ENCODE results near the gene ZNF436. TPM values are rescaled to one million over a fixed set of nuclear protein-coding genes. Genes with fewer than 3 reads are reported as not detected.

ZNF436 gene
- total and polyA plus RNA-seq, 2 of the 8 experiments (the other 6 are each of a cell fraction or from before 2014, with no cell fraction given): 0.65 to 1.8 TPM

DNA sequence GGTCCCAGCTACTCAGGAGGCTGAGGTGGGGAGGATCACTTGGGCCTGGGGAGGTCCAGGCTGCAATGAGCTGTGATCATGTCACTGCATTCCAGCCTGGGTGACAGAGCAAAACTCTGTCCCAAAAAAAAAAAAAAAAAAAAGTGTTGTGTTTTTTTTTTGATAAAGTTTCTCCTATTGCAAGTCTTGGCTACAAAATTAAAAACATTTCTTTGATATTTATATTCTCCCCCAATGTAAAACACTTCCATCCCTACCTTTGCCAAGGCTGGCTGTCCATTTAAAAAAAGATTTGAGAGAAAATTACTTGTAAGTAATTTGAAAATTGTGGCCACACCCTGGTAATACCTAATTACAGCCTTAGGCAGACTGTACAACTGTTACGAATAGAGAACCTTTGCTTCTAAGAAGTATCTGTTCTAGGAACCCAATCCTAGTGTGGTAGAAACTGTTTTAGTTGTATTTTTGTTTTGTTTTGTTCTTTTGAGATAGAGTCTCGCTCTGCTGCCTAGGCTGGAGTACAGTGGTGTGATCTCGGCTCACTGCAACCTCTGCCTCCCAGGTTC, 11.2 kb downstream of the ZNF436 start:
- H2BK120ac ChIP-seq (replicated peaks; ENCODE audit: low read depth, low read length): no peak overlapping the region
- peaks cover 0 to 42% (median 8%) of the 10 kb centered on the region in 4 experiments; a peak in 4 of 8 replicates for H3K36me3 ChIP-seq (ENCODE audit: control insufficient read depth in 2 of 4, insufficient read depth in 4 of 4, low read length in 3 of 4)
- no peak overlapping the region for H3K9ac ChIP-seq (replicated peaks in 1 of 4; ENCODE audit: extremely low read depth in 1 of 4, low read depth in 3 of 4, low read length in 3 of 4)
- no peak overlapping the region for H2BK20ac ChIP-seq (ENCODE audit: low read length)
- H3K4ac ChIP-seq (replicated peaks; ENCODE audit: insufficient read length, low read depth, low read length): no peak overlapping the region
- no peak overlapping the region for H2AK5ac ChIP-seq (ENCODE audit: low read depth, low read length)
- H4K91ac ChIP-seq (replicated peaks; ENCODE audit: insufficient read length, low read length): no peak overlapping the region
- H3K4me1 ChIP-seq (replicated peaks in 1 of 4; ENCODE audit: control insufficient read depth in 3 of 4, insufficient read depth in 4 of 4, low read length in 3 of 4): no peaks in the 10 kb centered on the region
- no peak overlapping the region for H3K18ac ChIP-seq (ENCODE audit: extremely low read depth, low read length)
- 88% methylated on average over 3 of the region's 3 CpGs; no CpG with 5 or more reads in 1 of the 2 experiments for whole genome bisulfite sequencing, 2 experiments (ENCODE audit: extremely low coverage in 1 of 2, insufficient coverage in 1 of 2, insufficient read length in 1 of 2, insufficient replicate concordance in 2 of 2, low coverage in 1 of 2, low lambda C conversion rate in 2 of 2, missing lambda C conversion rate in 1 of 2)
- no peak overlapping the region for H2BK15ac ChIP-seq (ENCODE audit: low read length)
- ChIA-PET CTCF (ENCODE audit: partially characterized antibody) (interaction anchor here (0.6 to 3.3 kb wide), 8 partner anchors 9 to 182 kb away, joined by 3 to 12 read pairs (median 3); no protein-coding TSS in a partner anchor), POLR2A (ENCODE audit: partially characterized antibody) (interaction anchor here (1.2 to 2.7 kb wide), 4 partner anchors 9 to 338 kb away, joined by 3 to 17 read pairs (median 12); no protein-coding TSS in a partner anchor)
- no peak overlapping the region for H3K14ac ChIP-seq (ENCODE audit: insufficient read length)
- H3K27ac ChIP-seq (ENCODE audit: low read depth, low read length): no peak overlapping the region
- no peak overlapping the region for H2AFZ ChIP-seq (ENCODE audit: low read length)
- FAIRE-seq: no peak
- TF ChIP-seq RXRA (IDR thresholded peaks at IDR 0.05; ENCODE audit: insufficient read depth, low read depth, low read length) (no peak), HDAC6 (IDR thresholded peaks at IDR 0.05; ENCODE audit: low read depth, low read length) (no peak), NANOG (IDR thresholded peaks at IDR 0.05; ENCODE audit: insufficient read depth, low read depth, low read length, poor library complexity, severe bottlenecking) (no peak), RFX5 (IDR thresholded peaks at IDR 0.05; ENCODE audit: borderline replicate concordance, low read depth, low read length) (no peak), SP1 (IDR thresholded peaks at IDR 0.05; ENCODE audit: low read depth, low read length) (no peak), PHF8 (conservative IDR thresholded peaks at IDR 0.05; ENCODE audit: low read depth, low read length) (no peak), SIRT6 (IDR thresholded peaks at IDR 0.05; ENCODE audit: low read length) (no peak), BRCA1 (IDR thresholded peaks at IDR 0.05; ENCODE audit: low read depth, low read length) (no peak), EP300 (IDR thresholded peaks at IDR 0.05; ENCODE audit: borderline replicate concordance in 1 of 2, low read depth in 2 of 2, low read length in 2 of 2) (no peak), CEBPB (IDR thresholded peaks at IDR 0.05; ENCODE audit: low read depth, low read length) (no peak), MAFK (IDR thresholded peaks at IDR 0.05; ENCODE audit: low read depth, low read length) (no peak), MAX (IDR thresholded peaks at IDR 0.05) (no peak), TBP (IDR thresholded peaks at IDR 0.05; ENCODE audit: low read depth, low read length) (no peak)
- no peak overlapping the region for H2BK5ac ChIP-seq (ENCODE audit: low read depth, low read length)
- H3K79me2 ChIP-seq (ENCODE audit: control insufficient read depth in 1 of 2, insufficient read depth in 2 of 2, low read length in 2 of 2): no peaks in the 10 kb centered on the region
- H3K56ac ChIP-seq (replicated peaks; ENCODE audit: insufficient read length, low read depth, low read length): no peak overlapping the region
- H3K23ac ChIP-seq (ENCODE audit: insufficient read length): no peak overlapping the region
- no peak overlapping the region for H3K4me2 ChIP-seq (ENCODE audit: insufficient read depth in 1 of 2, low read depth in 2 of 2, low read length in 2 of 2)
- no peak overlapping the region for H4K8ac ChIP-seq (ENCODE audit: extremely low read depth, insufficient read depth, low read length)
- H2BK12ac ChIP-seq (ENCODE audit: low read depth, low read length): no peak overlapping the region
- peaks cover 76 to 98% (median 88%) of the 10 kb centered on the region in 4 experiments for H3K27me3 ChIP-seq (replicated peaks in 1 of 4; ENCODE audit: control insufficient read depth in 3 of 4, extremely low read depth in 1 of 4, insufficient read depth in 3 of 4, low read length in 3 of 4)
- no peaks in the 10 kb centered on the region; the same call in 1 of the 2 replicates for H3K23me2 ChIP-seq (ENCODE audit: low read depth, low read length)
- H3K4me3 ChIP-seq (ENCODE audit: extremely low read depth in 1 of 4, insufficient read depth in 2 of 4, low read depth in 3 of 4, low read length in 4 of 4): no peak overlapping the region
- H4K5ac ChIP-seq (ENCODE audit: insufficient read length, low read depth, low read length): no peak overlapping the region
- H4K20me1 ChIP-seq (replicated peaks in 1 of 2; ENCODE audit: control insufficient read depth in 1 of 2, insufficient read depth in 2 of 2, low read length in 2 of 2): peaks cover 3 to 5% of the 10 kb centered on the region in 2 experiments
- no peaks in the 10 kb centered on the region for H3K79me1 ChIP-seq (ENCODE audit: low read depth, low read length)
- DNase-seq (ENCODE audit: low read depth in 1 of 2, low spot score in 2 of 2): no peak
- H3K9me3 ChIP-seq (ENCODE audit: insufficient read depth in 2 of 2, low read depth in 1 of 2, low read length in 1 of 2): peaks cover 44 to 46% of the 10 kb centered on the region in 2 experiments
